ENCODE data around the gene TDRD10. TPM values are rescaled to one million over a fixed set of nuclear protein-coding genes. Genes with fewer than 3 reads are reported as not detected.

TDRD10 gene
- total RNA-seq, 1 donor from 2014 or later = 1.0 TPM

DNA sequence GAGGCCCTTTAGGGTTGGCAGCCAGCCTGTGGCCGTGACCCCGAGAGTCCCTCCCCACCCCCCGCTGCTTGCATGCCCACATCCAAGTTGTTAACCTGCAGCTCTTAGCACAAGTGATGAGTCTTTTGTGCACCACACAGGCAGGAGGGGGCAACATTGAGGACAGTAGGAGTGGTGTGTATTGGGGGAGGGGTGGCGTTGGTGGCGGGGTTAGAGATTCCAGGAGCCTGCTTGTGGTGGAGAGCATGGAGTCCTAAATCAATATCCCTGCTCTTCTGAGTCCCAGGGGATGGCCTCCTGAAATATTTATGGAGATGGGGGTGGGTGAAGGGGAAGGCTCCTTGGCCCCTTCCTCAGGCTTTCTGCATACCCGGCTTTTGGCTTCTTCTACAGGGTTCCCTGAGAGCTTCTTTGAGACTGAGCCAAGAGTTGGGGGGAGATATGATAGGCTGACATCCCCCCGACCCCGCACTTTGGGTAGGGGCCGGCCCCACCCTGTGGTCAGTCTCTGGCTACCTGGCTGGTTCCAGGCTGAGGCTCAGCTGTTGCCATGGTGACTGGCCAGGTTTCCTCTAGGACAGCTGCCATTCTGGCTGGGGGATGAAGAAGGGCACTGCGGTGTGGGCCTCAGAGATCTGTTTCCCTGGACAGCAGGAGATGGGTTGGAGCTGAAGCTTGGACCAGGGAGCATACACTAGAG is 70.6 kb downstream of the TDRD10 start:
- Histone ChIP-seq H3K27me3 (ENCODE audit: control insufficient read depth in 3 of 3, insufficient read depth in 3 of 3, low read length in 3 of 3) (peaks cover 16 to 20% (median 19%) of the 10 kb centered on the region in 3 donors), H3K9ac (ENCODE audit: low read depth in 1 of 3, low read length in 3 of 3) (no peak overlapping the region), H3K4me3 (ENCODE audit: low read length in 3 of 3) (no peak overlapping the region), H3K27ac (ENCODE audit: low read depth, low read length) (no peak overlapping the region), H3K36me3 (ENCODE audit: control insufficient read depth in 3 of 3, insufficient read depth in 3 of 3, low read length in 3 of 3) (no peaks in the 10 kb centered on the region), H3K9me3 (ENCODE audit: control insufficient read depth in 3 of 3, low read length in 3 of 3) (no peaks in the 10 kb centered on the region), H3K4me1 (ENCODE audit: control insufficient read depth in 3 of 3, insufficient read depth in 3 of 3, low read length in 3 of 3) (peaks cover 3 to 7% (median 7%) of the 10 kb centered on the region in 3 donors)

DNA sequence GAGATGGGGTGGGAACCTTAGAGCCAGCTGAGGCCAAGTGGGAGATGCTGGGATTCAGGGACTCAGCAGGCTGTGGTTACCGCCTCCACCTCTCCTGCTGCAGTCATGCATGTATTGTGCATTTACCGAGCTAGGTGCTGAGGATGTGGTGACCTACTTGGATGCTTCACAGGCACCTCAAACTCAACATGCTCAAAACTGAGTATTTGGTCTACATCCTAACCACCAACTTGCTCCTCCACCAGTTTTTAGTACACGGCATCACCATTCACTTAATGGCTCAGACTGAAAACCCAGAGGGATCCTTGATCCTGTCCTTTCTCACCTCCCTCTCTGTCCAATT is 71.1 kb downstream of the TDRD10 start:
- Histone ChIP-seq H3K27me3 (ENCODE audit: control insufficient read depth in 3 of 3, insufficient read depth in 3 of 3, low read length in 3 of 3) (peaks cover 13 to 20% (median 16%) of the 10 kb centered on the region in 3 donors), H3K27ac (ENCODE audit: low read depth, low read length) (no peak overlapping the region), H3K9ac (ENCODE audit: low read depth in 1 of 3, low read length in 3 of 3) (no peak overlapping the region), H3K36me3 (ENCODE audit: control insufficient read depth in 3 of 3, insufficient read depth in 3 of 3, low read length in 3 of 3) (no peaks in the 10 kb centered on the region), H3K9me3 (ENCODE audit: control insufficient read depth in 3 of 3, low read length in 3 of 3) (no peaks in the 10 kb centered on the region), H3K4me1 (ENCODE audit: control insufficient read depth in 3 of 3, insufficient read depth in 3 of 3, low read length in 3 of 3) (peaks cover 3 to 6% (median 6%) of the 10 kb centered on the region in 3 donors), H3K4me3 (ENCODE audit: low read length in 3 of 3) (no peak overlapping the region)

GRCh38 chr1:154574716-154575115 is 72.7 kb downstream of the TDRD10 start:
- Histone ChIP-seq H3K9me3 (ENCODE audit: control insufficient read depth in 3 of 3, low read length in 3 of 3) (no peaks in the 10 kb centered on the region), H3K27me3 (ENCODE audit: control insufficient read depth in 3 of 3, insufficient read depth in 3 of 3, low read length in 3 of 3) (peaks cover 4 to 14% (median 7%) of the 10 kb centered on the region in 3 donors), H3K4me1 (ENCODE audit: control insufficient read depth in 3 of 3, insufficient read depth in 3 of 3, low read length in 3 of 3) (peaks cover 3 to 6% (median 5%) of the 10 kb centered on the region in 3 donors)

GRCh38 chr1:154575147-154575927 is 73.3 kb downstream of the TDRD10 start:
- no peak overlapping the region for H3K9ac ChIP-seq (ENCODE audit: low read depth in 1 of 3, low read length in 3 of 3)
- H3K9me3 ChIP-seq (ENCODE audit: control insufficient read depth in 3 of 3, low read length in 3 of 3) = no peaks in the 10 kb centered on the region
- H3K27ac ChIP-seq (ENCODE audit: low read depth, low read length) = no peak overlapping the region
- peaks cover 11 to 19% (median 15%) of the 10 kb centered on the region in 3 donors for H3K36me3 ChIP-seq (ENCODE audit: control insufficient read depth in 3 of 3, insufficient read depth in 3 of 3, low read length in 3 of 3)
- no peak overlapping the region for H3K4me3 ChIP-seq (ENCODE audit: low read length in 3 of 3)
- H3K4me1 ChIP-seq (ENCODE audit: control insufficient read depth in 3 of 3, insufficient read depth in 3 of 3, low read length in 3 of 3) = peaks cover 3 to 6% (median 5%) of the 10 kb centered on the region in 3 donors
- H3K27me3 ChIP-seq (ENCODE audit: control insufficient read depth in 3 of 3, insufficient read depth in 3 of 3, low read length in 3 of 3) = peaks cover 4 to 10% (median 7%) of the 10 kb centered on the region in 3 donors

More at GRCh38 chr1:154574716-154575115, 72.7 kb downstream of the TDRD10 start:
- Histone ChIP-seq H3K27ac (ENCODE audit: low read depth, low read length) (no peak overlapping the region), H3K9ac (ENCODE audit: low read depth in 1 of 3, low read length in 3 of 3) (no peak overlapping the region), H3K4me3 (ENCODE audit: low read length in 3 of 3) (no peak overlapping the region), H3K36me3 (ENCODE audit: control insufficient read depth in 3 of 3, insufficient read depth in 3 of 3, low read length in 3 of 3) (peaks cover 6 to 15% (median 10%) of the 10 kb centered on the region in 3 donors)

- H3K27me3 ChIP-seq (ENCODE audit: control insufficient read depth in 3 of 3, insufficient read depth in 3 of 3, low read length in 3 of 3) = peaks cover 4 to 6% (median 5%) of the 10 kb centered on the region in 3 donors
- peaks cover 16 to 26% (median 22%) of the 10 kb centered on the region in 3 donors for H3K36me3 ChIP-seq (ENCODE audit: control insufficient read depth in 3 of 3, insufficient read depth in 3 of 3, low read length in 3 of 3)
- no peak overlapping the region for H3K9ac ChIP-seq (ENCODE audit: low read depth in 1 of 3, low read length in 3 of 3)
- no peak overlapping the region for H3K27ac ChIP-seq (ENCODE audit: low read depth, low read length)
- H3K9me3 ChIP-seq (ENCODE audit: control insufficient read depth in 3 of 3, low read length in 3 of 3) = no peaks in the 10 kb centered on the region
- H3K4me3 ChIP-seq (ENCODE audit: low read length in 3 of 3) = no peak overlapping the region
- peaks cover 3 to 6% (median 5%) of the 10 kb centered on the region in 3 donors for H3K4me1 ChIP-seq (ENCODE audit: control insufficient read depth in 3 of 3, insufficient read depth in 3 of 3, low read length in 3 of 3)
Observed at GRCh38 chr1:154575951-154576566, 74.0 kb downstream of the TDRD10 start.

GRCh38 chr1:154577346-154578057 is 75.5 kb downstream of the TDRD10 start:
- Histone ChIP-seq H3K4me3 (ENCODE audit: low read length in 3 of 3) (no peak overlapping the region), H3K9me3 (ENCODE audit: control insufficient read depth in 3 of 3, low read length in 3 of 3) (no peaks in the 10 kb centered on the region), H3K9ac (ENCODE audit: low read depth in 1 of 3, low read length in 3 of 3) (peak overlapping the region in 1 of 3 donors; percentile 16), H3K27me3 (ENCODE audit: control insufficient read depth in 3 of 3, insufficient read depth in 3 of 3, low read length in 3 of 3) (peaks cover under 1 to 3% (median 2%) of the 10 kb centered on the region in 3 donors), H3K27ac (ENCODE audit: low read depth, low read length) (no peak overlapping the region), H3K36me3 (ENCODE audit: control insufficient read depth in 3 of 3, insufficient read depth in 3 of 3, low read length in 3 of 3) (peaks cover 23 to 38% (median 35%) of the 10 kb centered on the region in 3 donors), H3K4me1 (ENCODE audit: control insufficient read depth in 3 of 3, insufficient read depth in 3 of 3, low read length in 3 of 3) (peaks cover 3 to 6% (median 5%) of the 10 kb centered on the region in 3 donors)

- H3K27ac ChIP-seq (ENCODE audit: low read depth, low read length) = no peak overlapping the region
- H3K4me1 ChIP-seq (ENCODE audit: control insufficient read depth in 3 of 3, insufficient read depth in 3 of 3, low read length in 3 of 3) = peaks cover 3 to 6% (median 5%) of the 10 kb centered on the region in 3 donors
Observed at GRCh38 chr1:154578058-154578418, 76.0 kb downstream of the TDRD10 start.

DNA sequence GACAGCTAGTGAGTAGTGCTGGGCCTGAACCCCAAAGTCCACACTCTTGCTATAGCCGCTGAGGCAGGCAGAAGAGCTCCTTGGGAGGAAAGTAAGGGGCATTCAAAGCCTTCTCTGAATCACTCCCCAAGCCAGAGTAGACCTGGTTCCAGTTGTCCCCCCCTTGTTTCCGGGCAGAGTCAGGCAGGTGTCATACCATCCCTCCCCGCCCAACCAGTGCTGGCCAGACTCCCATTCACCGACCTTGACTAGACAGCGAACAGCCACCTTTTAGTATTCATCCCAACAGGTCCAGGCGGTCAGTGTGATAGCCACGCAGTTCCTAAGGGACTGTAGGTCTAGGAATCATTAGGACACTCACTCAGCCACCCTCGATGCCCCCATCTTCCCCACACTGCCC is 77.4 kb downstream of the TDRD10 start:
- Histone ChIP-seq H3K9ac (ENCODE audit: low read depth in 1 of 3, low read length in 3 of 3) (no peak overlapping the region), H3K36me3 (ENCODE audit: control insufficient read depth in 3 of 3, insufficient read depth in 3 of 3, low read length in 3 of 3) (peaks cover 39 to 57% (median 54%) of the 10 kb centered on the region in 3 donors), H3K27me3 (ENCODE audit: control insufficient read depth in 3 of 3, insufficient read depth in 3 of 3, low read length in 3 of 3) (peaks cover 0 to 3% (median 2%) of the 10 kb centered on the region in 3 donors), H3K27ac (ENCODE audit: low read depth, low read length) (no peak overlapping the region), H3K4me3 (ENCODE audit: low read length in 3 of 3) (no peak overlapping the region), H3K4me1 (ENCODE audit: control insufficient read depth in 3 of 3, insufficient read depth in 3 of 3, low read length in 3 of 3) (peaks cover 3 to 6% (median 5%) of the 10 kb centered on the region in 3 donors), H3K9me3 (ENCODE audit: control insufficient read depth in 3 of 3, low read length in 3 of 3) (no peaks in the 10 kb centered on the region)

More at GRCh38 chr1:154578058-154578418, 76.0 kb downstream of the TDRD10 start:
- no peak overlapping the region for H3K4me3 ChIP-seq (ENCODE audit: low read length in 3 of 3)
- H3K9me3 ChIP-seq (ENCODE audit: control insufficient read depth in 3 of 3, low read length in 3 of 3) = no peaks in the 10 kb centered on the region
- H3K9ac ChIP-seq (ENCODE audit: low read depth in 1 of 3, low read length in 3 of 3) = no peak overlapping the region
- peaks cover 0 to 3% (median 2%) of the 10 kb centered on the region in 3 donors for H3K27me3 ChIP-seq (ENCODE audit: control insufficient read depth in 3 of 3, insufficient read depth in 3 of 3, low read length in 3 of 3)
- H3K36me3 ChIP-seq (ENCODE audit: control insufficient read depth in 3 of 3, insufficient read depth in 3 of 3, low read length in 3 of 3) = peaks cover 28 to 43% (median 40%) of the 10 kb centered on the region in 3 donors

DNA sequence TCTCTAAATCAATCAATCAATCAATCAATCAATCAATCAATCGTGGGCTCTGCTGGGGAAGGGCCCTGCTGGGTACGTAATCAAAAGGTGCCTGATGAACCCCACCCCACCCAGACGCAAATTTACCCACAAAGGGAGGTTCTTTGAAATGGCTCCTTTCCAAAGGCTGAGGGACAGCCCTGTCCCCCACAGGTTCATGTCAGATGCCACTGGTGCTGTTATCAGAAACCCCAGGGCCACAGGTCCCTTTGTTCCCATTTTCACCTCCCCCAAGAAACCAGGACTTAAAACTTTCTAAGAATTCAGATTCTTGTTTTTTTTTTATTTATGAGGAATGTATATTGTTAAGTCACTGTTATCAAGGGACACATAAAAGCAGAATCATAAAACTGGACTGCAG is 79.7 kb downstream of the TDRD10 start:
- H3K4me1 ChIP-seq (ENCODE audit: control insufficient read depth in 3 of 3, insufficient read depth in 3 of 3, low read length in 3 of 3) = peaks cover 3 to 6% (median 5%) of the 10 kb centered on the region in 3 donors
- no peaks in the 10 kb centered on the region for H3K27me3 ChIP-seq (ENCODE audit: control insufficient read depth in 3 of 3, insufficient read depth in 3 of 3, low read length in 3 of 3)
- H3K9ac ChIP-seq (ENCODE audit: low read depth in 1 of 3, low read length in 3 of 3) = no peak overlapping the region
- no peaks in the 10 kb centered on the region for H3K9me3 ChIP-seq (ENCODE audit: control insufficient read depth in 3 of 3, low read length in 3 of 3)
- H3K4me3 ChIP-seq (ENCODE audit: low read length in 3 of 3) = no peak overlapping the region
- H3K36me3 ChIP-seq (ENCODE audit: control insufficient read depth in 3 of 3, insufficient read depth in 3 of 3, low read length in 3 of 3) = peaks cover 62 to 80% (median 78%) of the 10 kb centered on the region in 3 donors
- no peak overlapping the region for H3K27ac ChIP-seq (ENCODE audit: low read depth, low read length)
